HepG2 (cell line): ENCODE data around the gene ZNF605. TPM values are rescaled to one million over a fixed set of nuclear protein-coding genes. Genes with fewer than 3 reads are reported as not detected.
"Not testable (repeated sequence)": the region's sequence is repeated elsewhere in the genome, so short reads cannot be mapped to it uniquely, and the experiment has no call there.

ENCODE experiments used
- ATAC-seq: fragments of 200-7000 bp; cut with Tn5 transposase; 3 replicates; pipeline ENCODE4 v1.9.1; 2020; ENCODE audit warnings: mild to moderate bottlenecking, moderate library complexity
- BruUV-seq: library from RNA; stranded (reverse); fragments of 400-500 nt; replicated peaks from 2 replicates; lab custom pipeline; 2021; lab: Mats Ljungman, UMichigan
- CTCF ChIA-PET: fragments of 300-600 bp; formaldehyde crosslinking; extraction: SDS; loops from one replicate; lab custom pipeline; 2021; ENCODE audit warnings: low total read pairs, inconsistent platforms, low intra/inter-chr PET ratio; lab: Yijun Ruan, JAX
- POLR2A ChIA-PET: fragments of 350-600 bp; sonication (Branson Sonifier 250); formaldehyde crosslinking; loops from one replicate; lab custom pipeline; 2020; ENCODE audit warnings: antibody characterized with exemption, inconsistent platforms; lab: Yijun Ruan, JAX
- DNase-seq: peaks from one replicate; pipeline ENCODE4 v3.0.0-alpha.2; 2015; ENCODE audit warnings: low spot score
- FAIRE-seq: peaks from 3 replicates; lab custom pipeline; 2011; peaks lifted over from hg19 to GRCh38; lab: Jason Lieb, UNC
- H2AFZ ChIP-seq: one replicate; pipeline ENCODE4 v1.6.1; 2011; ENCODE audit warnings: low read length, inconsistent platforms
- H3K27ac ChIP-seq: fragments of 300-600 bp; 3 replicates; pipeline ENCODE4 v1.8.0; 2011; ENCODE audit warnings: mixed run types, mild to moderate bottlenecking, mixed read lengths, low read length, inconsistent platforms; ENCODE audit not compliant: insufficient read depth; ENCODE audit errors: extremely low read length
- H3K27me3 ChIP-seq, 2 experiments: fragments of 200-600 bp in 1 of 2; 2 replicates in 1 of 2; 3 replicates in 1 of 2; pipeline versions ENCODE4 v1.6.0 to v1.8.0; 2011; ENCODE audit warnings: low read length in 2 of 2, mild to moderate bottlenecking in 2 of 2, moderate library complexity in 2 of 2, inconsistent platforms in 1 of 2; ENCODE audit not compliant: insufficient read depth in 2 of 2, control insufficient read depth in 1 of 2
- H3K36me3 ChIP-seq, 2 experiments: fragments of 200-600 bp in 1 of 2; replicated peaks in 1 of 2; 2 replicates in 1 of 2; 3 replicates in 1 of 2; pipeline versions ENCODE4 v1.5.1 to v1.8.0; 2011; ENCODE audit warnings: low read length in 2 of 2, inconsistent platforms in 1 of 2; ENCODE audit not compliant: insufficient read depth in 2 of 2, control insufficient read depth in 1 of 2
- H3K4me1 ChIP-seq: 2 replicates; pipeline ENCODE4 v1.5.1; 2012; ENCODE audit warnings: low read length, inconsistent platforms; ENCODE audit not compliant: insufficient read depth
- H3K4me2 ChIP-seq: 2 replicates; pipeline ENCODE4 v1.6.0; 2011; ENCODE audit warnings: low read depth, low read length, inconsistent platforms
- H3K4me3 ChIP-seq, 3 experiments: fragments of 200-600 bp in 1 of 3; sonication (generic), shearing (Covaris generic) in 1 of 3; replicated peaks in 1 of 3; 2 replicates each; pipeline ENCODE4 v1.5.1; 2011 to 2016; ENCODE audit warnings: low read length in 3 of 3, inconsistent platforms in 2 of 3, low read depth in 2 of 3, mild to moderate bottlenecking in 2 of 3, control low read depth in 1 of 3, mixed read lengths in 1 of 3; ENCODE audit not compliant: insufficient read depth in 1 of 3
- H3K79me2 ChIP-seq: one replicate; pipeline ENCODE4 v1.6.1; 2011; ENCODE audit warnings: low read length, inconsistent platforms; ENCODE audit not compliant: insufficient read depth
- H3K9ac ChIP-seq: 2 replicates; pipeline ENCODE4 v1.6.0; 2011; ENCODE audit warnings: mild to moderate bottlenecking, low read depth, low read length, inconsistent platforms; ENCODE audit not compliant: insufficient read depth
- H3K9me3 ChIP-seq: 2 replicates; pipeline ENCODE4 v1.5.1; 2012; ENCODE audit warnings: mild to moderate bottlenecking, low read length
- H4K20me1 ChIP-seq: 2 replicates; pipeline ENCODE4 v1.6.0; 2011; ENCODE audit warnings: inconsistent platforms, mild to moderate bottlenecking, low read length, moderate library complexity; ENCODE audit not compliant: insufficient read depth
- HMG20B ChIP-seq: conservative IDR thresholded peaks from 2 replicates; pipeline ENCODE4 v1.6.1; 2016; ENCODE audit warnings: missing genetic modification reagents, missing compliant biosample characterization
- KLF15 ChIP-seq: sonication (generic); formaldehyde crosslinking; IDR thresholded peaks from 2 replicates; pipeline ENCODE4 v1.8.1; 2023; ENCODE audit warnings: borderline replicate concordance, mild to moderate bottlenecking, inconsistent platforms, missing genetic modification reagents, mixed read lengths
- WIZ ChIP-seq: sonication (generic); formaldehyde crosslinking; IDR thresholded peaks from 2 replicates; pipeline ENCODE4 v1.5.1; 2020; ENCODE audit warnings: mild to moderate bottlenecking, missing genetic modification reagents
- ZNF879 ChIP-seq: sonication (generic); formaldehyde crosslinking; IDR thresholded peaks from 2 replicates; pipeline ENCODE4 v1.8.1; 2023; ENCODE audit warnings: missing genetic modification reagents
- WGBS: methylation state at CpG from one replicate; pipeline ENCODE4 v1.1.6; 2017; ENCODE audit warnings: low lambda C conversion rate; 5-methylcytosine and 5-hydroxymethylcytosine counted together
- in situ Hi-C: cut with HindIII; loops from 2 replicates; pipeline ENCODE4 v1.10.0; 2017; ENCODE audit warnings: low pct_unique_long_range_greater_than_20kb; ENCODE audit not compliant: extremely low pct_ligation_motif_present
- intact Hi-C: fragments of 100-400 bp; cut with micrococcal nuclease; formaldehyde crosslinking; loops from one replicate; pipeline ENCODE4 v1.10.0; 2022; ENCODE audit not compliant: unreplicated experiment
- polyA plus RNA-seq, 8 experiments: library from polyadenylated mRNA; depleted of rRNA in 3 of 8; stranded (reverse) in 7 of 8; unstranded in 1 of 8; fragments of >200 nt; fragmentation: Illumina TruSeq in 4 of 8; extraction: Trizol in 4 of 8; gene quantifications; 2 replicates each; pipeline versions ENCODE4 v1.2.1 to v1.2.3, GENCODE V29; 2011 to 2016; ENCODE audit warnings: low read depth in 4 of 8, missing spikeins in 1 of 8, mixed read lengths in 1 of 8; ENCODE audit not compliant: insufficient read depth in 1 of 8
- total RNA-seq, 5 experiments: library from RNA; depleted of rRNA; stranded (reverse); fragments of >200 nt; fragmentation: Illumina TruSeq; extraction: Trizol; gene quantifications; 2 replicates each; pipeline ENCODE4 v1.2.3, GENCODE V29; 2016; ENCODE audit warnings: low read depth in 1 of 5
- TF ChIP-seq, protein P1 (sequence below): sonication (generic); formaldehyde crosslinking; IDR thresholded peaks from 2 replicates; pipeline ENCODE4 v1.8.0; 2022; ENCODE audit warnings: mild to moderate bottlenecking, missing genetic modification reagents; ENCODE audit not compliant: insufficient replicate concordance

Gene ZNF605
- total and polyA plus RNA-seq, 2 of the 13 experiments (the other 11 are each of a cell fraction or from before 2014, with no cell fraction given) = 6.7 to 6.8 TPM

DNA sequence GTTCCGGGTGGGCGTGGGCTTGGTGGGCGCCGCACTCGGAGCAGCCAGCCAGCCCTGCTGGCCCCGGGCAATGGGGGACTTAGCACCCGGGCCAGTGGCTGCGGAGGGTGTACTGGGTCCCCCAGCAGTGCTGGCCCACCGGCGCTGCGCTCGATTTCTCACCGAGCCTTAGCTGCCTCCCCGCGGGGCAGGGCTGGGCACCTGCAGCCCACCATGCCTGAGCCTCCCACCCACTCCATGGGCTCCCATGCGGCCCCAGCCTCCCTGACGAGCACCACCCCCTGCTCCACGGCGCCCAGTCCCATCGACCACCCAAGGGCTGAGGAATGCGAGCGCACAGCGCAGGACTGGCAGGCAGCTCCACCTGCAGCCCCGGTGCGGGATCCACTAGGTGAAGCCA lies 17.3 kb downstream of the ZNF605 start:
- H3K4me3 ChIP-seq, POLR2A ChIA-PET, H3K9ac ChIP-seq, H3K4me2 ChIP-seq, BruUV-seq, FAIRE-seq, CTCF ChIA-PET, H3K4me1 ChIP-seq, H3K79me2 ChIP-seq, H4K20me1 ChIP-seq, H3K27me3 ChIP-seq, in situ Hi-C loops, H2AFZ ChIP-seq, H3K27ac ChIP-seq, ATAC-seq, DNase-seq, intact Hi-C loops: not testable (repeated sequence)
- Histone ChIP-seq H3K36me3 (peaks cover 9 to 28% of the 10 kb centered on the region in 2 experiments; a peak in 3 of 5 replicates), H3K9me3 (peaks cover 69% of the 10 kb centered on the region)
- 96% methylated on average over 9 of the region's 25 CpGs for WGBS

DNA sequence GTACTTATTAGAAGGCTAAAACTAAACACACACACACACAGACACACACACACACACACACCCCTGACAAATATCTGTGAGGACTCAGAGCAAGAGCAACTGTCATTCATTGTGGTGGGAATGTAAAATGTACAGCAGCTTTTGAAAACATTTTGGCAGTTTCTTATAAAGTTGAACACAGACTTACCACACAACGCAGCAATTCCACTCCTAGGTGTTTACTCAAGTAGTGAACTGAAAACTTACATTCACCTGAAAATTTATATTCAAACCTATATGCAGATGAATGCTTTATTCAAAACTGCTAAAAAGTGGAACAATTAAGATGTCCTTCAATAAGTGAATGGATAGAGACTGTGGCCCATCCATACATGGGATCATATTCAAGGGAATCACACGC lies 18.6 kb downstream of the ZNF605 start:
- intact Hi-C loops (no loop called here), in situ Hi-C loops (no loop called here)
- Histone ChIP-seq H3K36me3 (peaks cover under 1 to 15% of the 10 kb centered on the region in 2 experiments; a peak in 3 of 5 replicates), H3K4me1 (no peaks in the 10 kb centered on the region), H3K9ac (no peak overlapping the region), H3K27ac (no peak overlapping the region), H3K9me3 (peaks cover 73% of the 10 kb centered on the region), H3K79me2 (no peaks in the 10 kb centered on the region), H4K20me1 (no peaks in the 10 kb centered on the region), H2AFZ (no peak overlapping the region), H3K4me3 (no peak overlapping the region), H3K4me2 (no peak overlapping the region), H3K27me3 (no peaks in the 10 kb centered on the region)
- POLR2A ChIA-PET = no interaction called here
- 75% methylated on average over 2 of the region's 2 CpGs for WGBS
- ATAC-seq = no peak
- CTCF ChIA-PET = no interaction called here
- no peak for FAIRE-seq
- TF ChIP-seq ZNF879 (CRISPR knock-in tag) (no peak), HMG20B (CRISPR knock-in tag) (no peak), WIZ (CRISPR knock-in tag) (no peak), KLF15 (CRISPR knock-in tag) (no peak)
- TF ChIP-seq, protein P1, sequence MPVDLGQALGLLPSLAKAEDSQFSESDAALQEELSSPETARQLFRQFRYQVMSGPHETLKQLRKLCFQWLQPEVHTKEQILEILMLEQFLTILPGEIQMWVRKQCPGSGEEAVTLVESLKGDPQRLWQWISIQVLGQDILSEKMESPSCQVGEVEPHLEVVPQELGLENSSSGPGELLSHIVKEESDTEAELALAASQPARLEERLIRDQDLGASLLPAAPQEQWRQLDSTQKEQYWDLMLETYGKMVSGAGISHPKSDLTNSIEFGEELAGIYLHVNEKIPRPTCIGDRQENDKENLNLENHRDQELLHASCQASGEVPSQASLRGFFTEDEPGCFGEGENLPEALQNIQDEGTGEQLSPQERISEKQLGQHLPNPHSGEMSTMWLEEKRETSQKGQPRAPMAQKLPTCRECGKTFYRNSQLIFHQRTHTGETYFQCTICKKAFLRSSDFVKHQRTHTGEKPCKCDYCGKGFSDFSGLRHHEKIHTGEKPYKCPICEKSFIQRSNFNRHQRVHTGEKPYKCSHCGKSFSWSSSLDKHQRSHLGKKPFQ (CRISPR knock-in tag) = no peak
- DNase-seq = no peak
- no TSS peak for BruUV-seq

DNA sequence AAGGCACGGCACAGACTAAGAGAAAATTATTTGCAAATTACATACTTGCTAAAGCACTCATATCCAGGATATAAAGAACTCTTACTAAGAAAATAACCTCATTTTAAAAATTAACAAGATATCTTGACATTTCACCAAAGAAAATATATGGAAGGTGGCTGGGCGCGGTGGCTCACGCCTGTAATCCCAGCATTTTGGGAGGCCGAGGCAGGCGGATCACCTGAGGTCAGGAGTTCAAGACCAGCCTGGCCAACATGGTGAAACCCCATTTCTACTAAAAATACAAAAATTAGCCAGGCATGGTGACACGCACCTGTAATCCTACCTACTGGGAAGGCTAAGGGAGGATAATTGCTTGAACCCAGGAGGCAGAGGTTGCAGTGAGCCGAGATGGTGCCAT lies 19.2 kb downstream of the ZNF605 start:
- H3K27ac ChIP-seq, H4K20me1 ChIP-seq, H3K27me3 ChIP-seq, POLR2A ChIA-PET, H3K4me3 ChIP-seq, H3K79me2 ChIP-seq, H2AFZ ChIP-seq, H3K36me3 ChIP-seq, intact Hi-C loops, H3K9ac ChIP-seq, ATAC-seq, FAIRE-seq, DNase-seq, H3K4me2 ChIP-seq, in situ Hi-C loops, CTCF ChIA-PET, BruUV-seq, H3K4me1 ChIP-seq: not testable (repeated sequence)
- 91% methylated on average over 8 of the region's 8 CpGs for WGBS
- peaks cover 73% of the 10 kb centered on the region for H3K9me3 ChIP-seq
